K562 (cell line): ENCODE data around the gene TRIM77. TPM values are rescaled to one million over a fixed set of nuclear protein-coding genes. Genes with fewer than 3 reads are reported as not detected.
"Not testable (repeated sequence)": the region's sequence is repeated elsewhere in the genome, so short reads cannot be mapped to it uniquely, and the experiment has no call there.

ENCODE experiments used
- ATAC-seq: fragments of 200-7000 bp; cut with Tn5 transposase; 3 replicates; pipeline ENCODE4 v1.9.1; 2020; ENCODE audit warnings: moderate library complexity
- BruUV-seq: library from RNA; stranded (reverse); fragments of 400-500 nt; replicated peaks from 2 replicates; lab custom pipeline; 2021; lab: Mats Ljungman, UMichigan
- CTCF ChIA-PET: fragments of 300-600 bp; formaldehyde crosslinking; extraction: SDS; loops from one replicate; lab custom pipeline; 2021; ENCODE audit warnings: low intra/inter-chr PET ratio; lab: Yijun Ruan, JAX
- POLR2A ChIA-PET: fragments of 300-600, 350-650 bp; sonication (Branson Sonifier 250); formaldehyde crosslinking; extraction: SDS; loops from one replicate; lab custom pipeline; 2021; ENCODE audit warnings: antibody characterized with exemption, inconsistent platforms; lab: Yijun Ruan, JAX
- DNase-seq, 4 experiments: peaks; one replicate each; pipeline versions ENCODE4 v3.0.0 to v3.0.0-alpha.2; 2011 to 2018; ENCODE audit warnings: low spot score in 3 of 4, mixed read lengths in 3 of 4; ENCODE audit errors: extremely low read depth in 1 of 4
- FAIRE-seq: peaks from 2 replicates; lab custom pipeline; 2011; peaks lifted over from hg19 to GRCh38; lab: Jason Lieb, UNC
- H2AFZ ChIP-seq: 2 replicates; pipeline ENCODE4 v1.6.0; 2011; ENCODE audit warnings: low read depth, low read length, control low read depth, inconsistent platforms
- H3K27ac ChIP-seq: fragments of 200-600 bp; 3 replicates; pipeline ENCODE4 v1.8.0; 2011; ENCODE audit warnings: low read depth, mild to moderate bottlenecking, control low read depth, inconsistent platforms, low read length, moderate library complexity, mixed read lengths; ENCODE audit errors: extremely low read depth
- H3K27me3 ChIP-seq, 2 experiments: fragments of 300-600 bp in 1 of 2; 2 replicates in 1 of 2; 3 replicates in 1 of 2; pipeline versions ENCODE4 v1.6.0 to v1.8.0; 2011; ENCODE audit warnings: inconsistent platforms in 2 of 2, low read length in 2 of 2, mild to moderate bottlenecking in 1 of 2, mixed read lengths in 1 of 2, moderate library complexity in 1 of 2; ENCODE audit not compliant: control insufficient read depth in 2 of 2, insufficient read depth in 2 of 2
- H3K36me3 ChIP-seq: fragments of 300-600 bp; 3 replicates; pipeline ENCODE4 v1.8.0; 2011; ENCODE audit warnings: mild to moderate bottlenecking, low read length, inconsistent platforms; ENCODE audit not compliant: control insufficient read depth, insufficient read depth
- H3K4me1 ChIP-seq, 2 experiments: fragments of 200-600 bp in 1 of 2; replicated peaks in 1 of 2; 2 replicates in 1 of 2; 3 replicates in 1 of 2; pipeline versions ENCODE4 v1.5.1 to v1.8.0; 2011; ENCODE audit warnings: inconsistent platforms in 2 of 2, low read length in 2 of 2, mild to moderate bottlenecking in 1 of 2, mixed read lengths in 1 of 2, moderate library complexity in 1 of 2; ENCODE audit not compliant: control insufficient read depth in 2 of 2, insufficient read depth in 2 of 2
- H3K4me2 ChIP-seq: 2 replicates; pipeline ENCODE4 v1.6.1; 2011; ENCODE audit warnings: low read length, control low read depth, inconsistent platforms, mixed read lengths; ENCODE audit not compliant: insufficient read depth
- H3K4me3 ChIP-seq: fragments of 200-600 bp; sonication (generic), shearing (Covaris generic); 2 replicates; pipeline ENCODE4 v1.5.1; 2016; ENCODE audit warnings: control low read depth, inconsistent platforms
- H3K79me2 ChIP-seq: fragments of 200-600 bp; 3 replicates; pipeline ENCODE4 v1.8.0; 2011; ENCODE audit warnings: low read length, inconsistent platforms; ENCODE audit not compliant: control insufficient read depth, insufficient read depth
- H3K9ac ChIP-seq, 2 experiments: 2 replicates each; pipeline versions ENCODE4 v1.6.0 to v1.6.1; 2011; ENCODE audit warnings: low read depth in 2 of 2, low read length in 2 of 2, control low read depth in 1 of 2, inconsistent platforms in 1 of 2, mild to moderate bottlenecking in 1 of 2, mixed read lengths in 1 of 2; ENCODE audit not compliant: insufficient read depth in 1 of 2
- H3K9me1 ChIP-seq: one replicate; pipeline ENCODE4 v1.6.0; 2011; ENCODE audit warnings: inconsistent platforms, mild to moderate bottlenecking, low read length, moderate library complexity; ENCODE audit not compliant: control insufficient read depth, insufficient read depth
- H3K9me3 ChIP-seq: replicated peaks from 2 replicates; pipeline ENCODE4 v1.5.1; 2011; ENCODE audit warnings: low read depth, low read length, inconsistent platforms; ENCODE audit not compliant: control insufficient read depth, insufficient read depth
- H4K20me1 ChIP-seq: replicated peaks from 2 replicates; pipeline ENCODE4 v1.6.1; 2011; ENCODE audit warnings: low read length, inconsistent platforms, mixed read lengths; ENCODE audit not compliant: control insufficient read depth, insufficient read depth
- WGBS: fragments of 100-300 bp; shearing (Covaris generic); methylation state at CpG from one replicate; pipeline ENCODE4 v1.1.6; 2016; ENCODE audit warnings: low coverage, mixed read lengths; ENCODE audit not compliant: insufficient coverage; ENCODE audit errors: missing lambda C conversion rate; 5-methylcytosine and 5-hydroxymethylcytosine counted together
- in situ Hi-C: fragments of 300-500 bp; cut with MboI; formaldehyde crosslinking; loops from 4 replicates; pipeline ENCODE4 v1.15.0; 2018; ENCODE audit warnings: inconsistent platforms, mixed read lengths
- intact Hi-C: fragments of 100-400 bp; cut with micrococcal nuclease; formaldehyde crosslinking; loops from 2 replicates; pipeline ENCODE4 v1.14.2; 2022
- polyA plus RNA-seq, 8 experiments: library from polyadenylated mRNA; depleted of rRNA in 4 of 8; stranded (reverse) in 5 of 8; unstranded in 3 of 8; fragments of >200 nt; fragmentation: Nextera tagmentation in 2 of 8; fragmentation: Illumina TruSeq in 1 of 8; extraction: Ambion mirVana in 2 of 8; extraction: Trizol in 1 of 8; gene quantifications; 2 replicates each; pipeline versions ENCODE4 v1.2.1 to v1.2.3, GENCODE V29; 2011 to 2014; ENCODE audit warnings: inconsistent platforms in 1 of 8, missing spikeins in 1 of 8
- total RNA-seq, 7 experiments: library from RNA; depleted of rRNA in 6 of 7; stranded (reverse); fragments of >200 nt in 6 of 7; fragmentation: Illumina TruSeq in 2 of 7; extraction: Trizol in 2 of 7; gene quantifications; 2 replicates each; pipeline versions ENCODE4 v1.2.1 to v1.2.3, GENCODE V29; 2011 to 2021; ENCODE audit warnings: low replicate concordance in 1 of 7

TRIM77 gene
- total and polyA plus RNA-seq, 9 of the 15 experiments (the other 6 are each of a cell fraction or from before 2014, with no cell fraction given), result not detected

- H3K9me1 ChIP-seq, in situ Hi-C loops, H3K79me2 ChIP-seq, POLR2A ChIA-PET, H3K27me3 ChIP-seq, H3K9me3 ChIP-seq, H4K20me1 ChIP-seq, ATAC-seq, H3K27ac ChIP-seq, H3K36me3 ChIP-seq, DNase-seq, H3K9ac ChIP-seq, intact Hi-C loops, CTCF ChIA-PET, H3K4me3 ChIP-seq, BruUV-seq, FAIRE-seq, H2AFZ ChIP-seq, H3K4me2 ChIP-seq, H3K4me1 ChIP-seq: not testable (repeated sequence)
- WGBS, result 2% methylated on average over 6 of the region's 6 CpGs
Observed at GRCh38 chr11:89668158-89668557, 41.9 kb upstream of the TRIM77 start.

DNA sequence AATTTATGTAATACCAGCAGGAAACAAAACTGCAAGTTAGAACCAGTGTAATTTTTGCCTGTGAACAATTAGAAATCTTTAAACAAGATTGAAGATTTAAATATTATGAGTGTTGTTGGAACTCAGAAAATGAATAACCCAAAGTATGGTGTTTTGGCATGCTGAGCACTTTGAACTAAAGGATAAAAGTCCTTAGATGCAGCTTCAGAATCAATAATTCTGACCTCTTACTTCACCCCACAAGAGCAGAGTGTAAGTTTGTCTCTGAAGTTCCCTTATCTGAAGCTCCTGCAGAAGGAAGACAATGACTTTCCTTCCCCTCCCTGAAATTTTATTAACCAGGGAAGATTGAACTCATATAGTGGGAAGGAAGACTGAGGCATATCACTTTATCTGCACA is 40.5 kb upstream of the TRIM77 start:
- H4K20me1 ChIP-seq, ATAC-seq, FAIRE-seq, H3K4me1 ChIP-seq, in situ Hi-C loops, DNase-seq, POLR2A ChIA-PET, BruUV-seq, H3K27me3 ChIP-seq, H3K36me3 ChIP-seq, H2AFZ ChIP-seq, H3K9me1 ChIP-seq, H3K4me3 ChIP-seq, H3K9ac ChIP-seq, CTCF ChIA-PET, H3K4me2 ChIP-seq, intact Hi-C loops, H3K79me2 ChIP-seq, H3K27ac ChIP-seq, H3K9me3 ChIP-seq: not testable (repeated sequence)

DNA sequence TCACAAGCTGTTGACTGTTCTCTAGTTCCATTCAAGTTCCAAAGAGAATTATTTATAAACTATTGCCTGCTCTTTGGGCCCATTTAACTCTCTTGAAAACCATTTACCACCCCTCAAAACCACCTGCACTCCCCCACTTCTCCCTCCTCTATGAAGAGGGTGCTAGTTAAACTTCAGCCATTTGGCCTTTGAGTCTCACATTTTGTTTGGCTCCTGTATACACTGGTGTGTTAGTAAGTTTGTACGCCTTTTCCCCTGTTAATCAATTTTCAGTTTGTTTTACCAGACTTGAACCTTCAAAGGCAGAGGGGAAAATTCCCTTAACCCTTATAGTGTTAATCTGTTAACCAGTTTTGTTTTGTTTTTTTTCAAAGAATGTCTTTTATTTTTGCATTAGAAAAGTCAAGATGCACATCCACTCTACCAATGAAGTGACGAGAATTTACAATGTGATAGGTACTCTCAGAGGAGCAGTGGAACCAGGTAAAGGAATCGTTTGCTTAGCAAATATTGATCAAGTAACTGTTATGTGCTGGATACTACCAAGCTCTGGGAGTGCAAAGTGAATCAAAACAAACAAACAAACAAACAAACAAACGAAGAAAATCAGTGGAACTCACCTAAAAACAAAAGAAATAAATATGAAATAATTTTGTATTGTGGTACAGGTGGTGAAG is 40.0 kb upstream of the TRIM77 start:
- H3K79me2 ChIP-seq, H3K9me3 ChIP-seq, H2AFZ ChIP-seq, FAIRE-seq, DNase-seq, H4K20me1 ChIP-seq, H3K27me3 ChIP-seq, BruUV-seq, H3K4me3 ChIP-seq, POLR2A ChIA-PET, in situ Hi-C loops, intact Hi-C loops, H3K36me3 ChIP-seq, H3K9me1 ChIP-seq, H3K9ac ChIP-seq, ATAC-seq, CTCF ChIA-PET, H3K4me1 ChIP-seq, H3K4me2 ChIP-seq, H3K27ac ChIP-seq: not testable (repeated sequence)
- 4% methylated on average over 3 of the region's 4 CpGs for WGBS

GRCh38 chr11:89672547-89672946 is 37.6 kb upstream of the TRIM77 start:
- H2AFZ ChIP-seq, H3K9ac ChIP-seq, H3K4me1 ChIP-seq, H3K4me2 ChIP-seq, FAIRE-seq, H3K36me3 ChIP-seq, BruUV-seq, CTCF ChIA-PET, H3K9me3 ChIP-seq, H3K4me3 ChIP-seq, POLR2A ChIA-PET, in situ Hi-C loops, H3K27ac ChIP-seq, H3K9me1 ChIP-seq, DNase-seq, ATAC-seq, H3K79me2 ChIP-seq, H4K20me1 ChIP-seq, intact Hi-C loops, H3K27me3 ChIP-seq: not testable (repeated sequence)
